ENCODE results near the gene ADAMTSL4.
"Not testable (repeated sequence)": the region's sequence is repeated elsewhere in the genome, so short reads cannot be mapped to it uniquely, and the experiment has no call there.

The ADAMTSL4 gene

DNA sequence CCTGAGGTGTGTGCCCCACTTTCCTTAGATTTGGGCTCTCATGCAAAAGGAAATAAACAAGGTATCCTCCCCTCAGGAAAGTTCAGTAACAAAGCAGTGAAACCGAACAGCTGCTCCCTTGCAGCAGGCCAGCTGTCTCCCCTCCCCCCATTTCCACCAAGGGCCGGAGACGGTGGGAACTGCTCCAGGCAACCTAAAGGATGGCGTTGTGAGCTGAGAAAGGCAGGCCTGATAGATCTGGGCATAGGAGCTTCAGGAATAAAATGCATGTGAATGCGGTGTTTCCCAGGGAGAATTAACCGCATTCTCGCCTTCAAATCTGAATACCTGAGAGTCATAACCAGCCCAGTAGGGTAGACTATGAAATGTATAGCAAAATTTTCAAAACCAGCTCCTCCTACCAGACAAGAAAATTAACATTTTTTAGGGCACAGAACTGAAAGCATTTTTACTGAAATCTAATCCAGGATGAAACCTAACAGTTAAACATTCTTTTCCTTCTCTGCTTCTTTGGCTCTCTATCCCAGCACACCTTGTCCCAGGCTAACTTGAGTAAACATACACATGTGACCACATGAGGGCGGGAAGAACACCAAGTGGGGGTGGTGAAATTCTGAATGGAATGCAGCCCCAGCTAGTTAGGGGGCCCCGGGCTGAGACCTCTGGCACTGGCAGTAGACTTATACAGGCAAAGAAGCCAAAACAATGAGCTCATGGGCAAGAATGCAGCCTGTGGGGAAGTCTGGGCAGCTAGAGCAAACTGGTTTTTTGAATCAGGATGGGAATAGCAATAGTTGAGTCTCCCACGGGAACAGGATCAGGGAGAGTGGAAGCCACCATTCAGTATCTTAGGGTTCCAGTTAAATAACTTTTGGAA is 18.7 kb downstream of the ADAMTSL4 start:
- peak in 1 of 2 donors; percentile 53 for DNase-seq

DNA sequence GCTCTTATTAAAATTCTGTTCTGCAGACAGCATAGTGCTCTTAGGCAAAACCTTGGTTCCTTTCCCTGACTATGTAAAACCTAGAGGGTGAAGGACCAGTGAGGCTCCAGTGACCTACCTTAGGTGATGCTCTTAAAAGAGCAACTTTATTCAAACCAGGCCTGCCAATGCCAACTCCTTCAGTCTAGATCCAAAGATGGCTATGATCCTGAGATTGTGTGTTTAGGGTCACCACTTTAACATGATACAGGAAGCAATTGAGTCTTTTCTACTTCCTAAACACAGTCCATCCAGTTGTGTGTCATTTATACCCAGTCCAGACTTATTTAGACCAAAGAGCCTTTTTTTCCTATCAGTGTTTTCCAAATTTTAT is 19.4 kb downstream of the ADAMTSL4 start:
- no peak for DNase-seq

DNA sequence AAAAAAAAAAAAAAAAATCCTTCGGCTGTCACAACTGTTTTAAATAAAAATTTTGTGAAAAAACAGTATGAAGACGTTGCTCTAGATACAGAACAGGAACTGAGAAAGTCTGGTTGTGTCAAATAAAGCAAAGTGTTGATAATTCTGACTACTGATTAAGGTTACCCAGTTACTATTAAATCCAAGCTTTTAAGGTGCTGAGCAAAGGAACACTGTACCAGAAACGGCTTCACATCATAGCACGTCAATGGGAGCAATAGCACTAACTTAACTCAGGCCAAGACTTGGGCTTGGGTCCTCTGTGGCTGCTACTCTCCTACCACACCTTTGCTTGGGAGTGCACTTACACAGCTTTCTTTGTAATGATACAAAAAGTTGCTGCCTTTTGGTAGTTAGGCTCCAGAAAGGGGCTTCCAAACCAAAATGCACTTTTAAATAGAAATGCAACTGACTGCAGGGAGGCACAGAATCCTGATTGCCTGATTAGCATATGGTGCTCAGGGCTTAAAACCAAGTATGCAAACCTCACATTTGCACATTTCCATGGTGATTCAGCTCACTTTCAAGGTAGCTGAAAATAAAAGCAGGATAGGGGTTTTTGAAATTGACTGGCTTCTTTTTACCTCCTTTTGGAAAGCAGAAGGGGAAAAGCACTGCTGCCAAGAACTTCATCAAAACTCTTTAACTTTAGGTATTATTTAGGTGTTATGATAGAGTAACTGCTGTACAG is 23.9 kb downstream of the ADAMTSL4 start:
- no peak for DNase-seq

DNA sequence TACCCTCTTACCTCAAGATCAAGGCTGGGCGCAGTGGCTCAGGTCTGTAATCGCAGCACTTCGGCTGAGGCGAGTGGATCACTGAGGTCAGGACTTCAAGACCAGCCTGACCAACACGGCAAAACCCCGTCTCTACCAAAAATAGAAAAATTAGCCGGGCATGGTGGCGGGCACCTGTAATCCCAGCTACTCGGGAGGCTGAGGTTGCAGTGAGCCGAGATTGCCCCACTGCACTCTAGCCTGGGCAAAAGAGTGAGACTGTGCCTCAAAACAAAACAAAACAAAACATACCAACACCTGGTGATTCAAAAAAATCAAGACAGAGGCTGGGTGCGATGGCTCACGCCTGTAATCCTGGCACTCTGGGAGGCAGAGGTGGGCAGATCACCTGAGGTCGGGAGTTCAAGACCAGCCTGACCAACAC is 24.5 kb downstream of the ADAMTSL4 start:
- not testable (repeated sequence) for DNase-seq

DNA sequence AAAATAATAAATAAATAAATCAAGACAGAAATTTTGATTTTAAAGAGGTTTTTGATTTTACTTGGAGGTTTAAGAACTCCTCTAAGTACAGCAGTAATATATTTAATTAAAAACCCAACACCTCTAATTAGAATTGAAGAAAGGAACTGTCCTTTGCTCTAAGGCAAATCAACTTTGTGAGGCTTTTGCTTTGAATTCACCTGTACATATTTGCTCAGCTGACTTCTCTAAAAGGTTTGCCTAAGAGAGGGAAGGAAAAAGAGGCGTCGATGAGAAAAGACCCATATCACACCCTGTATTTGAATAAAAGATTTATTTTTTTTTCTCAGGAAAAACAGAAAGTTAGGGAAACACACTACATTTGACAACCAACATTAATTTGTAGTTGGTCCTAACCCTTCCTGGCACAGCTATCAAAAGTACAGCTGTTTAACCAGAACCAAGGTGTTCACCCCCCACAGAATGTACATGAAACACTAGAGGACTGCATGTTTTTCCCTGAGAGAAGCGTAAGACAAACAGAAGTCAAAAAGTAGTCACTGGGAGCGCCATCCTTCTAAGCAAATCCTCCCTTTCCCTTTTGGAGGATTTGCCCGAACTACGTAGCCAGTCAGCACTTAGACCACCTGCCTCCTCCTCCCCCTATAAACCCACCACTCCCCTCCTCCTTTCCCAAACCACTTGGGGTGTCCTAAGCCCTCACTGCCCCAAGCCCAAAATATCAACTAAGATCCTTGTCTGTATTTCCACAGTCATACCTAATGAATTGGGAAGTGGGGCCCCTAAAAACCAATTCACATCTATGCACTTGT is 25.3 kb downstream of the ADAMTSL4 start:
- no peak for DNase-seq

DNA sequence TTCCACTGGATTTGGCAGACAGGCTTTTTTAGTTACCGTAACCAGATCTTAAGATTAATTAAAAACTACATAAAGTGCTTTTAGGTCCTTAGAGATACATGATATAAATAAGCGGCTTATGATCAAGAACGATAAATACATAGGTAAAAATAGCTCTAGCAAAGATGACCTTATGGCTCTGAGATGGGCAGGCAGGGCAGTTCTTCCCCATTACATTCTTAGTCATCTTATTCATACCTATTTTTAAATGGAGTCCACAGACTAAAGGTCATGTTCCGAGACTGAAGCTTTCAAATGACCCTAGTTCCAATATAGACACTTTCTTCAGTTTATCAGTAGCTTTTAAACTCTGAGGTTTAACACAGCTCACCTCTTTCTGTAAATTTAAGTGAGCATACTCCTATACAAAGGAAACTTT is 25.9 kb downstream of the ADAMTSL4 start:
- peak in 1 of 2 donors; percentile 16 for DNase-seq

DNA sequence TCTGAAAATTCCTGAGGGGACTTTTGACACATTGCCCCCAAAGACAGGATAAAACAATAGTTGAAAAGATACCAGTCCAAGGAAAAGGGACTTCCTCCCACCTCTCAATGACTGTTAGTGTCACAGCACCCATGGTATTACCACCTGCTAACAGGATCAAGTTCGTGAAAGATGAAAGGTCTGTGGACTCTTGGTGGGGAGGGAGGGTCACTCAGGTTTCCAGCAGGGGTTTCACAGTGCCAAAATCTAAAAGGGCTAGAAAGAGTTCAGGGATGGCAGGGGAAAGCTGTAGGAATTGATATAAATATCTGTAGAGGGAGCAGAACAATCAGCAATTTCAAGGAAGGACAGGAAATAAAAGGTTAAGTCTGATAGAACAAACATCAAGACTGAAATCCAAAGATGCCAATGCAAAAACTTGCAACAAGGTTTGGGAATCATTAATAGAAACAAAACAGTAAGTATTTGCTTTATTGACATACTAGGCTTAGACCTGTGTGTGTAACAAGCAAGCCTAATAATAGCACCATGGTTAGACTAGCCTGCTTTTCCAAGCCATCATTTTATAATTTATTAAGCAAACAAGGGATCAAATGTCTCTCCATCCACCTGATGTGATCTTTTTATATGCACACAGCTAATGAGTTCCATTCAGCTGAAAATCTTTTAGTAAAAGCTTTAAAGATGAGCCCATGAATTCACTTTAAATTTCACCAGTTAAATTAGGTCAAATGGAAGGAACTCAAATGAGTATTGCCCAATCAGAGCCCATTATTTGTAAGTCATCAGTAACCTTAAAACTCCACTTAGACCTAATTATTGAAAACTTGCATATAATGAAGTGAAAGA is 26.5 kb downstream of the ADAMTSL4 start:
- peak in 1 of 2 donors; percentile 49 for DNase-seq

DNA sequence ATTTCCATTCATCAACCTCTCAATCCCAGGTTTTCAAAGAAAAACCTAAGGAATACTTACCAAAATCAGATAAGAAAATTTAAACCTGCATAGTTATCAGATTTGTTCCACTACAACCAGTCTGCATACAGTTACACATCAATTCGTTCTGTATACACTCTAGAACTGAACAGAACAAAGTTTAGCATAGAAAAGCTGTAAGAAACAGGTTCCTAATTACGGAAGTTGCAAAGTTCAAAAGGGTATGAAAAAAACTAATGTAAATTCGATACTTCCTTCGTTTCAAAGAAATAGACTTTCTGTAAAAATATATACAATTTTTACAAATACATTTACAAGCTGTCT is 27.1 kb downstream of the ADAMTSL4 start:
- no peak for DNase-seq

DNA sequence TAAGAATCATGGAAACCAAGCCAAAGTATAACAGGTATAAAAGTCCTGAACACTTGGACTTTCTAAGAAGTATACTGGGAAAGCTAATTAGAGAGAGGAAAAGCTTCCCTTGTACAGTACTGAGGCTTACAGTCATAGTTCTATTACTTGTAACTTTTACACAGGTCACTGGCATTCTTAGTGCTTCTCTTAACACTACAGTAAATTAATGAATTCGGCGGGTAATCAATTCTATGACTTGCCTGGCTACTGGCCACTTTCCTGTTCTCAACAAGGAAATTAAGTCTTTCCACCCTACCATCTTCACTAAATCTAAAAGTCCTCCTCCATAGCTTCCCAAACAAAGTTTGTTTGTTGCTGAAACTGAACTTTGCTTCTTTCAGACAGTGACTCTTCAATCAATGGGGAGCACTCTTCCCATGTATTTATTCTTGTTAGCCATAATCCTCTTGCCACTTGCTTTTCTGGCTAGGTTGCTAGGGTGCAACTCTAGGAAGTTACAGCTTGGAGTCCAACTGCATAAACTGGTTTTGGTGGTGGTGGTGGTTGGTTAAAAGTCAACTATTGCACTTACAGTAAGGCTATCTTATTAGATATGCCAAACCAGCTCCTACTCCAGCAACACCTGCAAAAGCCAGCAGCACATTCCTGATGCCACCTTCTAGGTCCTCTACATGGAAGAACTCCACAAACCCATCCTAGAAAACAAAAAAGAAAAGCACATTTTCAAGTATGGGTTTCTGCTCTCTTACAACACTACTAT is 27.8 kb downstream of the ADAMTSL4 start:
- DNase-seq, result peak in 1 of 2 donors; percentile 34

DNA sequence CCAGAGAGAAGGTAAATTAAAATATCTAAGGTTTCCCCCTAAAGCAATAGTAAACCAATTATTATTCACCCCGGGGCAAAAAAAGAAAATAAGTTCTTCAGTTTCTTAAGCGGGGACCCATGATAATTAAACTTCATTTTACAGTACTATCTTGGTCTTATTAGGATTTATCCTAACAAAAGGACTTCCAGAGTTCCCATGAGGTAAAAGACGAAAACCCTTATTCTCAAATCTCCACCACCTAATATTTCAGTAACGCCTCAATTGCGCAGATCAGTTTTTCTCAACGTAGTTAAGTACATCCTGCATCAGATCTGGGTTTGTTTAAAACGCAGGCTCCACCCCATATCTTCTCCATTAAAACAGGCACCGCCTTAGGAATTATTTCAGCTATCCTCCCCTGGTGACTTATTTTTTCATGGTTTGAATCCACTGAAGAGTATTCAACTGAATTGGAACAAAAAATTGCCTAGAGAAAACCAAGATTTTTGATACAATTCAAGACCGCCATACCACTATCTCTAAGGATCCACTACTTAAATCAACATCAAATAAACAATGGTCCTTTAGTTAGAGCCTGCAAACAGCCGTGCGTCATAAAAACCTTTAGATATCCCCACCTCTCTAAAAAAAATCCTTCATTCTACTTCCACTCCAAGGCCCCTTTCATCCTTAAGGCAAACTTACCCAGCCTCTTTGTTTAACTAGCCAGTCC is 28.5 kb downstream of the ADAMTSL4 start:
- peak in 1 of 2 donors; percentile 48 for DNase-seq

DNA sequence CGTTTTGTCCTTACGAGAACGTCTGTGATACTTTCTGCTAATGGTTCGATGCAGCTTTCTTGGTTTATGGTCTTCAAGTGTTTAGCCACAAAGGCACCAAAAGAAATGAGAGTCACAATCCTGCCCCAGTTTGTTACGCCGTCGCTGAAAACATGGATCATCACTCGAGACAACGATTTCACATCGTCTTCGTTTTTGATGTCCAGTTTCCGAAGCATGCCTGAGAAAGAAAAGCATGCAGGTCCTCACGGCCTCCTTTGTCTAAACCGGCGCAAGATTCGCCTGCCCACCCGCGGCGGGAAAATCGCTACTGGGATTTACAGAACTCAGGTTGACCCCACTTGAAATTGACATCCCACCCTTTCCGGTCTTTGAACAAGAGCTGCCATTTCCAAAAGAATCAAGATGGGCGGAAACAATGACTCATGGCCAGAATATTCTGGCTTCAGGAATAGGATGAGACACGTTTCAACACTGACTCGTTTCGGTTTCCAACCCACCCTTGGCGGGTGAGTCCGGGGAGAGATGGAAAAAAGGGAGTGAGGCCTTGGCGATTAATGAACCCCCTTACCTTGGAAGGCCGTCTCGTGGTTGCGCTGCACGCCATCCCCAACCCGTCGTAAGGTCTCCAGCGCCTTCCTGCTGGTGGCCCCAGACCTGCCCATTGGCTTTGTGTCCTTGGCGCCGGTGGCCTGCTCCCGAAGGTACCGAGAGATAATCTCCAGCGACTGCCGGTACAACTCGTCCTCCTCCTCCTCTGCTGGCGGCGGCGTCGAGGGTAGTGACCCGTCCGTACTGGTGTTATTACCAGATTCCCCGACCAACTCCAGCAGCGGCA is 29.3 kb downstream of the ADAMTSL4 start:
- DNase-seq, result peak; percentile 95 to 97

DNA sequence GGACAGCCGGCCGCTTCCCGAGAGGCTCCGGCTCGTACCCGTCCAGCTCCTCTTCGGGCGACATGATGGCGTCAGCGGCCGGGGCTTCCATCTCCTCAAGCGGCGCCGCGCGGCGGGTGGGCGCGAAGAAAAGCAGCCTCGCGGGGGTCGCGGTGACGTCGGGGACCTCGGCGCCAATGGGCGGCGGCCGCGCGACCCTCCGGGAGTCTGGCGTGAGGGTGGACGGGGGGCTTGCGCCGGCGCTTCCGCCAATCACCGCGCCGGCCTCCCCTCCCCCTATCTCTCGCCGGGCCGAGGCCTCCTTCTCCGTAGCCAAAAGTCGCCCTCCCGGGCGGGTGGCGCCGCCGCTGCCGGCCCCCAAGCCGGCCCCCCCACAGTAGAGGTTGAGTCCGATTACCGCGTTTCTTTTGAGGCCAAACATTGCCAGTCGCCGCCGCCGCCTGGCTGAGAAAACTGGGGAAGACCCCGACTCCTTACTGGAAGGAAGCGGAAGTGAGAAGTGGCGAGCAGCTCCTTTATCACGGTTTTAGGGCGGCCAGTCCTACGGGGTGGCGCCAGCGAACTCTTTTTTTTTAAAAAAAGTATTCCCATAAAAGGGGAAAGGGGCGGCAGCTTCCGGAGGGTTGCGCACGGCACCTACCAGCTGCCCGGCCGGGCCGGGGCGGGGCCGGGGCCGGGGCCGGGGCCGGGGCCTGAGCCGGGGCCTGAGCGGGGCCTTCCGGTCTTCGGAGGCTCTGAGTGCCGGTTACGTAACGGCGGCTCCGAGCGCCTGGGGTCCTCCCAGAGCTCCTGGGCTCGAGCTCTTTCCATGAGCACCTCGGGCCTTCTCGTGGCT is 30.1 kb downstream of the ADAMTSL4 start, which contains the start of gene MCL1:
MCL1 (minus strand) TSS at position 501 of the 835 bp plus-strand sequence; CDS start at position 421, 80 bp downstream.
- DNase-seq, result peak; percentile 95 to 97

DNA sequence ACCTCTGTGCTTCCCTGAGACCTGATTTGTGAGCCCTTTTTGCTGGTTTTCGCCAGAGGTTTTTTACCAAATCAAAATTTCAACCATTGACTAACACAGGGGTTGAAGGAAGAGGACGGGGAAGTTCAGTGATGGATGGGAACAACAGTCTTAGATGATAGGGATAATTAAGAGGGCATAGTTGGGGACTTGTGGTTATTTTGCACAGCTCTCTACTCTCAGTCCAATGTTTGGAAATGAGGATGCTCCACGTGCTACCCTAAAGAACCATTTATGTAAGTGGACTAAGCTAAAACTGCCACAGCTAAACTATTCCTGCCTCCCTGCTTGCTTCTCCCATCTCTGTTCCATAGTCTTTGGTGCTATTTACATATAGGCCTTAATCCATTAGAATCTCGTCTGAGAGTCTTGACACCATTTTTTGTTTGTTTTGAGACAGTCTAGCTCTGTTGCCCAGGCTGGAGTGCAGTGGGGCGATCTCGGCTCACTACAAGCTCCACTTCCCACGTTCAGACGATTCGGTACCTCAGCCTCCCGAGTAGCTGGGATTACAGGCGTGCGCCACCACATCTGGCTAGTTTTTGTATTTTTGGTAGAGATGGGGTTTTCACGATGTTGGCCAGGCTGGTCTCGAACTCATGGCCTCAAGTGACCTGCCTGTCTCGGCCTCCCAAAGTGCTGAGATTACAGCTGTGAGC is 30.9 kb downstream of the ADAMTSL4 start:
- no peak for DNase-seq

DNA sequence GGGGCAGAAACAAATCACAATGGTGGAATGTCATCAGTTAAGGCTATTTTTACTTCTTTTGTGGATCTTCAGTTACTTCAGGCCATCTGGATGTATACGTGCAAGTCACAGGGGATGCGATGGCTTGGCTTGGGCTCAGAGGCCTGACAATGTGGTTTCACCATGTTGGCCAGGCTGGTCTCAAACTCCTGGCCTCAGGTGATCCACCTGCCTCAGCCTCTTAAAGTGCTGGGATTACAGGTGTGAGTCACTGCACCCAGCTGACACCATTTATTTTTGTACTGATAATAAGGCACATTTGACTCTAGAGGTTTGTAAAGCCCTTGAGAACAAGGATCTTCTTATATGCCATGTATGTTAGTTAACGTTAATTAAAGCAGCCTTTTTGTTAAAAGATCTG is 31.8 kb downstream of the ADAMTSL4 start:
- DNase-seq, result not testable (repeated sequence)

DNA sequence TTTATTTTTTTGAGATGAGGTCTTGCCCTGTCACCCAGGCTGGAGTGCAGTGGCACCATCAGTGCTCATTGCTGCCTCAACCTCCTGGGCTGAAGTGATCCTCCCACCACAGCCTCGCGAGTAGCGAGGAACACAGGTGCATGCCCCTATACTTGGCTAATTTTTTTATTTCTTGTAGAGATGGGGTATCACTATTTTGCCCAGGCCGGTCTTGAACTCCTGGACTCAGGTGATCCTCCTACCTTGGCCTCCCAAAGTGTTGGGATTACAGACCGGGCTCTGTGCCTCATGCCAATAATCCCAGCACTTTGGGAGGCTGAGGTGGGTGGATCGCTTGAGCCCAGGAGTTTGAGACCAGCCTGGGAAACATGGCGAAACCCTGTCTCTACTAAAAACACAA is 32.2 kb downstream of the ADAMTSL4 start:
- not testable (repeated sequence) for DNase-seq

DNA sequence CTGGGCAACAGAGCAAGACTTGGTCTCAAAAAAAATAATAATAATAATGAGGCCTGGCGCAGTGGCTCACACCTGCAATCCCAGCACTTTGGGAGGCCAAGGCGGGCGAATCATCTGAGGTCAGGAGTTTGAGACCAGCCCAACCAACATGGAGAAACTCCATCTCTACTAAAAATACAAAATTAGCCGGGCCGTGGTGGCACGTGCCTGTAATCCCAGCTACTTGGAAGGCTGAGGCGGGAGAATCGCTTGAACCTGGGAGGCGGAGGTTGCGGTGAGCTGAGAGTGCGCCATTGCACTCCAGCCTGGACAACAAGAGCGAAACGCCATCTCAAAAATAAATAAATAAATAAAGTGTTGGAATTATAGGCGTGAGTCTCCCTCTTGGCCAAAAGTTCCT is 32.8 kb downstream of the ADAMTSL4 start:
- not testable (repeated sequence) for DNase-seq

DNA sequence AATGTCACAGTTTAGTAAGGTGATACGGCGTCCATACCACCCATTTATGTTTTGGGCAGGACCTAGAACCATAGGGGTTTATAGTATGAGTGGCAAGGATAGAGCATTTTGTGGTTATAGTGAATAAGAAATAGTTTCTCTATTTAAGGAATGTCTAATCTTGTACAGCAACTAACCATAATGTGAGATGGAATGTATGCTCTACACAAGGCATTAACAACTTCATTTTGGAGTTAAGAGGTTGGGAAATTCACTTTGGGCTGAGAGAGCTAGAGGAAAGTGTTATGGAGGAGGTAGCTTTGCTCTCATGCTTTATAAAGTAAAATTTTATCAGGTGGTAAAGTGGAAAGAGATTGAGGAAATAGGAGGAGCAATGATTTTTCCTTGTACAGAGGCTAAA is 33.2 kb downstream of the ADAMTSL4 start:
- no peak for DNase-seq

Data from inflammatory macrophage treated with lipopolysaccharide for 1 hour (primary cell).